Measurements from ENCODE around the gene ALPG. TPM values are rescaled to one million over a fixed set of nuclear protein-coding genes. Genes with fewer than 3 reads are reported as not detected.

Gene ALPG
- total RNA-seq, 1 experiment from 2014 or later, result not detected

- H3K27ac ChIP-seq (ENCODE audit: low read depth, low read length, poor library complexity, severe bottlenecking), result no peak overlapping the region
- H3K27me3 ChIP-seq (replicated peaks; ENCODE audit: insufficient read depth, low read depth, low read length, poor library complexity), result peaks cover 93% of the 10 kb centered on the region
- no peaks in the 10 kb centered on the region for H3K9me3 ChIP-seq (ENCODE audit: low read depth, low read length, poor library complexity, severe bottlenecking)
- no peak overlapping the region for H3K4me3 ChIP-seq (ENCODE audit: low read depth, low read length, poor library complexity, severe bottlenecking)
- intact Hi-C loops (cut with micrococcal nuclease; ENCODE audit: unreplicated experiment), result no loop called here
- ChIA-PET CTCF (no interaction called here), POLR2A (ENCODE audit: low non-redundant PET) (no interaction called here)
- no peak for DNase-seq (ENCODE audit: low spot score)
- H3K36me3 ChIP-seq (ENCODE audit: insufficient read depth, low read length, poor library complexity, severe bottlenecking), result no peaks in the 10 kb centered on the region
- no peaks in the 10 kb centered on the region for H3K4me1 ChIP-seq (ENCODE audit: insufficient read depth, low read length, poor library complexity, severe bottlenecking)
- peak; percentile 84 for TF ChIP-seq EZH2 (IDR thresholded peaks at IDR 0.05; ENCODE audit: borderline replicate concordance, low read depth, low read length, poor library complexity, severe bottlenecking)
- TF ChIP-seq, protein P1, sequence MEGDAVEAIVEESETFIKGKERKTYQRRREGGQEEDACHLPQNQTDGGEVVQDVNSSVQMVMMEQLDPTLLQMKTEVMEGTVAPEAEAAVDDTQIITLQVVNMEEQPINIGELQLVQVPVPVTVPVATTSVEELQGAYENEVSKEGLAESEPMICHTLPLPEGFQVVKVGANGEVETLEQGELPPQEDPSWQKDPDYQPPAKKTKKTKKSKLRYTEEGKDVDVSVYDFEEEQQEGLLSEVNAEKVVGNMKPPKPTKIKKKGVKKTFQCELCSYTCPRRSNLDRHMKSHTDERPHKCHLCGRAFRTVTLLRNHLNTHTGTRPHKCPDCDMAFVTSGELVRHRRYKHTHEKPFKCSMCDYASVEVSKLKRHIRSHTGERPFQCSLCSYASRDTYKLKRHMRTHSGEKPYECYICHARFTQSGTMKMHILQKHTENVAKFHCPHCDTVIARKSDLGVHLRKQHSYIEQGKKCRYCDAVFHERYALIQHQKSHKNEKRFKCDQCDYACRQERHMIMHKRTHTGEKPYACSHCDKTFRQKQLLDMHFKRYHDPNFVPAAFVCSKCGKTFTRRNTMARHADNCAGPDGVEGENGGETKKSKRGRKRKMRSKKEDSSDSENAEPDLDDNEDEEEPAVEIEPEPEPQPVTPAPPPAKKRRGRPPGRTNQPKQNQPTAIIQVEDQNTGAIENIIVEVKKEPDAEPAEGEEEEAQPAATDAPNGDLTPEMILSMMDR (conservative IDR thresholded peaks at IDR 0.05; ENCODE audit: low read depth, low read length), result no peak
- BruUV-seq (replicated peaks), result no TSS peak
These were observed 19.7 kb upstream of the ALPG start for GRCh38 chr2:232386740-232387450.

GRCh38 chr2:232387451-232388171, 19.0 kb upstream of the ALPG start:
- Histone ChIP-seq H3K36me3 (ENCODE audit: insufficient read depth, low read length, poor library complexity, severe bottlenecking) (no peaks in the 10 kb centered on the region), H3K27ac (ENCODE audit: low read depth, low read length, poor library complexity, severe bottlenecking) (no peak overlapping the region), H3K27me3 (replicated peaks; ENCODE audit: insufficient read depth, low read depth, low read length, poor library complexity) (peaks cover 92% of the 10 kb centered on the region), H3K4me1 (ENCODE audit: insufficient read depth, low read length, poor library complexity, severe bottlenecking) (no peaks in the 10 kb centered on the region), H3K4me3 (ENCODE audit: low read depth, low read length, poor library complexity, severe bottlenecking) (no peak overlapping the region), H3K9me3 (ENCODE audit: low read depth, low read length, poor library complexity, severe bottlenecking) (no peaks in the 10 kb centered on the region)
- TF ChIP-seq EZH2 (IDR thresholded peaks at IDR 0.05; ENCODE audit: borderline replicate concordance, low read depth, low read length, poor library complexity, severe bottlenecking), result peak; percentile 70
- TF ChIP-seq, protein P1 (conservative IDR thresholded peaks at IDR 0.05; ENCODE audit: low read depth, low read length), result no peak
- no peak for DNase-seq (ENCODE audit: low spot score)
- CTCF ChIA-PET, result no interaction called here
- POLR2A ChIA-PET (ENCODE audit: low non-redundant PET), result no interaction called here
- intact Hi-C loops (cut with micrococcal nuclease; ENCODE audit: unreplicated experiment), result no loop called here
- BruUV-seq (replicated peaks), result no TSS peak

DNA sequence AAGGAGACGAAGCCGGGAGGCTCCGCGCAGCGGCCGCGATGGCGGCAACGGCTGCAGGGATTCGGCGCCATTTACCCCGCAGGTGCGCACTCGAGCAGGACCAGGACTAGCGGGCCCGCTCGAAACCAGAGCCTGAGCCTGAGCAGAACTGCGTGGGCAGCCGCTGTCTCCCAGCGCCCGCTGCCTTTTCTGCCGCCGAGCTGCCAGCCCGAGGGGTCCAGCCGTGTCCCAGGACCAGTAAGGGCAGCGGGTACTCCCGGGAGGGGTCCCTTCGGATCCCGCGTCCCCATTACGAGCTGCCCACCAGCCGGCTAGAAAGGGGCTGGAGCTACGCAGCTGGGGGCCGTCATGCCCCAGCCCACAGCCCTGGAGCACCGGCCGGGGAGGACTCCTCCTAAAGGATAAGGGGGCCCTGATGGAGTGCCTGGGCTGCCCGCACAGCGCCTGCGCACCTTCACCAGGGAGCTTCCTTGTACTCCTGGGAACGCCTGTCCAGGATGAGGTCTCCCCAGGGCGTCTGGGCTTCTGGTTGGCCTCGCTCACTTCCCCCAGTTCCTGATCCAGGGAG, 18.2 kb upstream of the ALPG start:
- POLR2A ChIA-PET (ENCODE audit: low non-redundant PET), result no interaction called here
- intact Hi-C loops (cut with micrococcal nuclease; ENCODE audit: unreplicated experiment), result no loop called here

More for the DNA sequence above, 18.2 kb upstream of the ALPG start:
- DNase-seq (ENCODE audit: low spot score), result no peak
- CTCF ChIA-PET, result no interaction called here
- peaks cover 84% of the 10 kb centered on the region for H3K27me3 ChIP-seq (replicated peaks; ENCODE audit: insufficient read depth, low read depth, low read length, poor library complexity)
- TF ChIP-seq EZH2 (IDR thresholded peaks at IDR 0.05; ENCODE audit: borderline replicate concordance, low read depth, low read length, poor library complexity, severe bottlenecking), result no peak
- TF ChIP-seq, protein P1 (conservative IDR thresholded peaks at IDR 0.05; ENCODE audit: low read depth, low read length), result no peak
- no TSS peak for BruUV-seq (replicated peaks)
- H3K4me3 ChIP-seq (ENCODE audit: low read depth, low read length, poor library complexity, severe bottlenecking), result no peak overlapping the region
- no peaks in the 10 kb centered on the region for H3K4me1 ChIP-seq (ENCODE audit: insufficient read depth, low read length, poor library complexity, severe bottlenecking)
- no peak overlapping the region for H3K27ac ChIP-seq (ENCODE audit: low read depth, low read length, poor library complexity, severe bottlenecking)
- no peaks in the 10 kb centered on the region for H3K9me3 ChIP-seq (ENCODE audit: low read depth, low read length, poor library complexity, severe bottlenecking)
- H3K36me3 ChIP-seq (ENCODE audit: insufficient read depth, low read length, poor library complexity, severe bottlenecking), result no peaks in the 10 kb centered on the region
